Naive B cell (primary cell): ENCODE measurements around the gene SCAMP4. TPM values are rescaled to one million over a fixed set of nuclear protein-coding genes. Genes with fewer than 3 reads are reported as not detected.
A peak's percentile ranks its signal among the peaks of the same experiment; 100 is the strongest.
"Not testable (repeated sequence)": the region's sequence is repeated elsewhere in the genome, so short reads cannot be mapped to it uniquely, and the experiment has no call there.

Experiments
- ATAC-seq, 2 donors: fragments of 150-1000 bp; cut with Tn5 transposase; 2 replicates each; pipeline ENCODE4 v1.10.0; 2021; ENCODE audit warnings: low read depth in 2 of 2, mild to moderate bottlenecking in 2 of 2, moderate library complexity in 2 of 2
- DNase-seq: peaks from one replicate; pipeline ENCODE4 v3.0.0; 2022
- H3K27ac Mint-ChIP-seq, 6 donors: one replicate each; pipeline ENCODE4 v1.8.0; 2020 to 2022; ENCODE audit warnings: mild to moderate bottlenecking in 6 of 6, mixed read lengths in 6 of 6, moderate library complexity in 5 of 6, inconsistent platforms in 2 of 6
- H3K27me3 Mint-ChIP-seq, 3 donors: one replicate each; pipeline ENCODE4 v1.8.0; 2021 to 2022; ENCODE audit warnings: mixed read lengths in 3 of 3, mild to moderate bottlenecking in 1 of 3
- H3K36me3 Mint-ChIP-seq, 2 donors: one replicate each; pipeline ENCODE4 v1.8.0; 2020 to 2022; ENCODE audit warnings: mixed read lengths in 2 of 2, inconsistent platforms in 1 of 2, mild to moderate bottlenecking in 1 of 2
- H3K4me1 Mint-ChIP-seq, 3 donors: one replicate each; pipeline ENCODE4 v1.8.0; 2020 to 2022; ENCODE audit warnings: mixed read lengths in 3 of 3, inconsistent platforms in 1 of 3, mild to moderate bottlenecking in 1 of 3, moderate library complexity in 1 of 3
- H3K4me3 Mint-ChIP-seq, 8 donors: one replicate each; pipeline ENCODE4 v1.8.0; 2020 to 2022; ENCODE audit warnings: mild to moderate bottlenecking in 8 of 8, mixed read lengths in 8 of 8, moderate library complexity in 8 of 8, inconsistent platforms in 2 of 8
- H3K9me3 Mint-ChIP-seq, 7 donors: one replicate each; pipeline ENCODE4 v1.8.0; 2020 to 2022; ENCODE audit warnings: mixed read lengths in 7 of 7, mild to moderate bottlenecking in 5 of 7, inconsistent platforms in 2 of 7, moderate library complexity in 1 of 7
- polyA plus RNA-seq, 6 donors: library from polyadenylated mRNA; unstranded; fragments of 300-500 nt; fragmentation: Illumina TruSeq; gene quantifications; one replicate each; pipeline ENCODE4 v1.2.3, GENCODE V29; 2021; ENCODE audit warnings: low read depth in 6 of 6

The SCAMP4 gene
- polyA plus RNA-seq, 6 donors from 2014 or later, result 18.9 to 35.1 (median 25.6) TPM

- peak overlapping the region; percentile 87 to 99 (median 97) for H3K4me3 Mint-ChIP-seq
- no peaks in the 10 kb centered on the region for H3K9me3 Mint-ChIP-seq
- H3K36me3 Mint-ChIP-seq, result no peaks in the 10 kb centered on the region
- peak overlapping the region in 5 of 6 donors; percentile 76 to 92 (median 87) for H3K27ac Mint-ChIP-seq
- DNase-seq (no peak), ATAC-seq (no peak)
- H3K4me1 Mint-ChIP-seq, result peaks cover 34 to 41% (median 38%) of the 10 kb centered on the region in 3 donors
- no peaks in the 10 kb centered on the region for H3K27me3 Mint-ChIP-seq
These were observed 22.2 kb upstream of the SCAMP4 start for GRCh38 chr19:1882786-1883692.

GRCh38 chr19:1883784-1884183, 21.4 kb upstream of the SCAMP4 start:
- H3K36me3 Mint-ChIP-seq, result no peaks in the 10 kb centered on the region
- peak overlapping the region; percentile 47 to 98 (median 90) for H3K27ac Mint-ChIP-seq
- DNase-seq, result no peak
- peaks cover 34 to 41% (median 38%) of the 10 kb centered on the region in 3 donors for H3K4me1 Mint-ChIP-seq
- ATAC-seq, result no peak
- H3K27me3 Mint-ChIP-seq, result no peaks in the 10 kb centered on the region
- H3K9me3 Mint-ChIP-seq, result no peaks in the 10 kb centered on the region
- H3K4me3 Mint-ChIP-seq, result peak overlapping the region; percentile 87 to 99 (median 97)

GRCh38 chr19:1884291-1884718, 20.9 kb upstream of the SCAMP4 start:
- Mint-ChIP-seq H3K4me1 (peaks cover 34 to 41% (median 38%) of the 10 kb centered on the region in 3 donors), H3K27me3 (no peaks in the 10 kb centered on the region), H3K27ac (peak overlapping the region; percentile 87 to 98 (median 95)), H3K36me3 (no peaks in the 10 kb centered on the region), H3K4me3 (peak overlapping the region; percentile 87 to 99 (median 97)), H3K9me3 (no peaks in the 10 kb centered on the region)
- ATAC-seq (no peak), DNase-seq (no peak)

GRCh38 chr19:1884719-1885334, 20.4 kb upstream of the SCAMP4 start:
- peak overlapping the region; percentile 87 to 99 (median 97) for H3K4me3 Mint-ChIP-seq
- ATAC-seq, result peak; percentile 12 to 13
- H3K36me3 Mint-ChIP-seq, result no peaks in the 10 kb centered on the region
- DNase-seq, result no peak
- H3K27me3 Mint-ChIP-seq, result no peaks in the 10 kb centered on the region
- peaks cover 34 to 41% (median 38%) of the 10 kb centered on the region in 3 donors for H3K4me1 Mint-ChIP-seq
- H3K27ac Mint-ChIP-seq, result peak overlapping the region; percentile 87 to 98 (median 95)
- H3K9me3 Mint-ChIP-seq, result no peaks in the 10 kb centered on the region

- Mint-ChIP-seq H3K27ac (peak within 1 kb of the TSS; percentile 87 to 98 (median 95)), H3K4me1 (peaks cover 38 to 41% (median 39%) of the 10 kb centered on the region in 3 donors), H3K4me3 (peak within 1 kb of the TSS; percentile 87 to 99 (median 97))
- H3K36me3 Mint-ChIP-seq, H3K9me3 Mint-ChIP-seq, H3K27me3 Mint-ChIP-seq: not testable (repeated sequence)
- ATAC-seq (peak; percentile 97 to 99), DNase-seq (peak; percentile 91)
These were observed 19.6 kb upstream of the SCAMP4 start, which contains the start of gene ABHD17A for GRCh38 chr19:1885398-1886119. Gene ABHD17A, minus strand, starts transcription at chr19:1885496. Its CDS starts 3,930 bp downstream, at chr19:1881566.

GRCh38 chr19:1886360-1886759, 18.8 kb upstream of the SCAMP4 start:
- peaks cover 38 to 41% (median 39%) of the 10 kb centered on the region in 3 donors for H3K4me1 Mint-ChIP-seq
- not testable (repeated sequence) for ATAC-seq, H3K9me3 Mint-ChIP-seq, H3K36me3 Mint-ChIP-seq, DNase-seq, H3K27me3 Mint-ChIP-seq
- H3K4me3 Mint-ChIP-seq, result peak overlapping the region in 4 of 8 donors; percentile 41 to 92 (median 70)
- peak overlapping the region in 1 of 6 donors; percentile 92 for H3K27ac Mint-ChIP-seq

- Mint-ChIP-seq H3K36me3 (no peaks in the 10 kb centered on the region), H3K4me3 (no peak overlapping the region), H3K27me3 (no peaks in the 10 kb centered on the region), H3K4me1 (peaks cover 26 to 44% (median 27%) of the 10 kb centered on the region in 3 donors), H3K27ac (peak overlapping the region in 2 of 6 donors; percentile 41 to 63), H3K9me3 (no peaks in the 10 kb centered on the region)
- no peak for DNase-seq
- no peak for ATAC-seq
These were observed 16.8 kb upstream of the SCAMP4 start for GRCh38 chr19:1888385-1888784.

GRCh38 chr19:1889907-1890306, 15.3 kb upstream of the SCAMP4 start:
- Mint-ChIP-seq H3K9me3 (no peaks in the 10 kb centered on the region), H3K4me3 (peak overlapping the region in 1 of 8 donors; percentile 30), H3K27ac (peak overlapping the region in 2 of 6 donors; percentile 27 to 33)

GRCh38 chr19:1893791-1894190, 11.4 kb upstream of the SCAMP4 start:
- ATAC-seq, result no peak
- peak overlapping the region in 4 of 8 donors; percentile 28 to 75 (median 55) for H3K4me3 Mint-ChIP-seq
- H3K27me3 Mint-ChIP-seq, result no peaks in the 10 kb centered on the region
- no peak for DNase-seq
- no peaks in the 10 kb centered on the region for H3K36me3 Mint-ChIP-seq
- H3K9me3 Mint-ChIP-seq, result no peaks in the 10 kb centered on the region
- H3K27ac Mint-ChIP-seq, result peak overlapping the region in 4 of 6 donors; percentile 36 to 87 (median 74)
- peaks cover 20 to 65% (median 40%) of the 10 kb centered on the region in 3 donors for H3K4me1 Mint-ChIP-seq

More at GRCh38 chr19:1889907-1890306, 15.3 kb upstream of the SCAMP4 start:
- DNase-seq, result no peak
- no peaks in the 10 kb centered on the region for H3K36me3 Mint-ChIP-seq
- H3K4me1 Mint-ChIP-seq, result peaks cover 17 to 42% (median 22%) of the 10 kb centered on the region in 3 donors
- no peak for ATAC-seq
- H3K27me3 Mint-ChIP-seq, result no peaks in the 10 kb centered on the region

GRCh38 chr19:1896508-1896907, 8.7 kb upstream of the SCAMP4 start:
- Mint-ChIP-seq H3K9me3 (no peaks in the 10 kb centered on the region), H3K27ac (peak overlapping the region in 4 of 6 donors; percentile 86 to 99 (median 93)), H3K36me3 (no peaks in the 10 kb centered on the region), H3K27me3 (no peaks in the 10 kb centered on the region), H3K4me3 (peak overlapping the region; percentile 83 to 96 (median 92)), H3K4me1 (peaks cover 16 to 72% (median 44%) of the 10 kb centered on the region in 3 donors)
- no peak for ATAC-seq
- DNase-seq, result no peak

- Mint-ChIP-seq H3K4me1 (peaks cover 26 to 62% (median 56%) of the 10 kb centered on the region in 3 donors), H3K27me3 (no peaks in the 10 kb centered on the region), H3K27ac (peak overlapping the region in 1 of 6 donors; percentile 30), H3K9me3 (no peaks in the 10 kb centered on the region), H3K36me3 (no peaks in the 10 kb centered on the region), H3K4me3 (no peak overlapping the region)
- DNase-seq (no peak), ATAC-seq (no peak)
These were observed 3.2 kb upstream of the SCAMP4 start for GRCh38 chr19:1901940-1902404.

- Mint-ChIP-seq H3K36me3 (no peaks in the 10 kb centered on the region), H3K4me1 (peaks cover 20 to 57% (median 57%) of the 10 kb centered on the region in 3 donors), H3K4me3 (peak overlapping the region; percentile 58 to 86 (median 84)), H3K9me3 (no peaks in the 10 kb centered on the region), H3K27me3 (no peaks in the 10 kb centered on the region), H3K27ac (peak overlapping the region; percentile 66 to 99 (median 80))
- DNase-seq (no peak), ATAC-seq (no peak)
These were observed 2.3 kb upstream of the SCAMP4 start for GRCh38 chr19:1902923-1903322.

- ATAC-seq (peak; percentile 2 to 3), DNase-seq (no peak)
- peak overlapping the region; percentile 89 to 99 (median 95) for H3K27ac Mint-ChIP-seq
- no peaks in the 10 kb centered on the region for H3K27me3 Mint-ChIP-seq
- peak overlapping the region; percentile 85 to 90 (median 86) for H3K4me3 Mint-ChIP-seq
- H3K4me1 Mint-ChIP-seq, result peaks cover 34 to 60% (median 58%) of the 10 kb centered on the region in 3 donors
- H3K9me3 Mint-ChIP-seq, result no peaks in the 10 kb centered on the region
- H3K36me3 Mint-ChIP-seq, result no peaks in the 10 kb centered on the region
These were observed 414 bp upstream of the SCAMP4 start for GRCh38 chr19:1904860-1905109.
